ENCODE results near the gene CCDC157.

The CCDC157 gene

GRCh38 chr22:30356449-30357235 is at the start of gene CCDC157, which contains the start of gene SF3A1:
Gene CCDC157 (plus strand): TSS chr22:30357007. CDS start chr22:30366001, 8,994 bp downstream.
Gene SF3A1 (minus strand): TSS chr22:30356894. CDS start chr22:30356792, 102 bp downstream.
- peak; percentile 58 to 82 for DNase-seq (ENCODE audit: low read depth in 2 of 2)

- no peak for DNase-seq (ENCODE audit: low read depth in 2 of 2)
Measured at GRCh38 chr22:30307041-30307574, 49.7 kb upstream of the CCDC157 start.

DNA sequence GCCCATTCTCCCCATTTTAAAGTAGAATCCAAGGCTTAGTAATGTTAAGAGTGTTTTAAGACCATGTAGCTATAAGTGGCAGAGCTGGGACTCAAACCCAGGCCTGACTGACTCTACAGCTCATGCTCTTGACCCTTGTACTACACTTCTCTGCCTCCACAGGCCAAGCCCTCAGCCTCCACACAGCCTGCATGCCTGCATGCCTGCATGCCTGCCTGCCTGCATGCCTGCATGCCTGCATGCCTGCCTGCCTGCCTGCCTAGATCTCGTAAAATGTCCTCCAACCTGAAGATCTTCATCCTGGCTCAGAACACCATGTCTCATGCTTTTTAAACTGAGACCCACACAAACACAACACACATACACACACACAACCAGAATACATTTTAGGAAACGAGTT is 48.7 kb upstream of the CCDC157 start:
- DNase-seq (ENCODE audit: low read depth in 2 of 2) = no peak

DNA sequence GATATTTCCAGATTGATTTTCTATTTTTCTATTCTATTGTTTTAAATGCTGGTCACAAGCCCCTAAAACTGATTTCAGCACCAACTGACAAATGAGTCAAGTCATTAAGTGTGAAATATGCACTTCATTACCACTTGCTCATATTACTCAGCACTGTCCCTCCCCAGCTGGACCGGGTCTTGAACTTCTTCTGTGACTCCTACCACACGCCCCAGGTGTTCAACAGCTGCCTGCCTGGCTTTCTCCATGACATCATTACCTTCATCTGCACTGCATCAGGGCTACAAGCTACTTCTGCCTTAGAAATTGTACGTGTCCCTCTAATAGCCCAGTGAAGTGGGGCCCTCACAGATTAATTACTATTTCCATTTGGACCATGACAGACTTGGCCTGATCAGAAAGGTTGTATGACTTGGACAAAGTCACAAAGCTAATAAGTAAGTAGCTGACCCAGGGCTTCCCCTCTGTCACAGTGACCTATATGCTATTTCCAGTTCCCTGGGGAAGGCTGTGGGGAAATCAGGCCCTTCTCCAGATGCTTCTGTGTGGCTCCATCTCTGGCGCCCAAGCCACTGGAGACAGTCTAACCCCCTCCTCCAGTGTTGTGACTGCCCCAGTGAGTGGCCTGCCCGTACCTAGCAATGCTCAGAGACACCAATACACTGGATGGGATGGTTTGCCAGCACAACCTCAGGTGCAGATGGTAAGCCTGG is 48.1 kb upstream of the CCDC157 start:
- DNase-seq (ENCODE audit: low read depth in 2 of 2) = no peak

DNA sequence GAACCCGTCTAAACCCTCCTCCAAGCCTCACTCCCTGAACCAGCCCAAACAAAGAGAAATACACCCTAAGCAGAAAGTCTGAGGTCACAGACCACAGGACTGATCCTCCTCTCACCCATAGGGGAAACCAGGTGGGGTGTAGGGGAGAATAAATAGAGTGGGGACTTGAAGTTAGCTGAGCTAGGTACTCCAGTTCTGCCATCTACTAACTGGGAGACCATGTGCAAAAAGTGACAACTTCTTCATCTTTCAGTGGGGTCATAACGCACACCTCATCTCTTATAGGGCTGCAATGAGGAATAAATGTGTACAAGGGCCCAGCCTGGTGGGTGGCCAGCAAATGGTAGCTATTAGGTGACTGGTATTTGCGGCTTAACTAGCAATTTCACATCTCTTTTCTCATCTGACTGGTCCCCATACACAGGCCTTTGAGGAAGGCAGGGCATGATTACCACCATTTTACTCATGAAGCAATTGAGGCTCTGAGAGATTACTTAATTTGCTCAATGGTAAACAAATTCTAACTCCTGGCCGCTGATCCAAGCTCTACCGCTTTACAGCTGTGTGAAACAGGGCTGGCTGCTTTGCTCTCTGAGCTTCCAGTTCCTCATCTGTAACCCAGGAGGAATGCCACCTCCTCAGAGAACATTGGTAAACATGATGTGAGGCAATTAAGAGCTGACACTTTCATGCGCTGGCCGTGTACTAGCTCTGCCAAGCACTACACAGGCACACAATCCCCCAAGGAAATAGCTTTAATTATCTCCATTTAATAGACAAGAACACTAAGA is 46.7 kb upstream of the CCDC157 start:
- no peak for DNase-seq (ENCODE audit: low read depth in 2 of 2)

DNA sequence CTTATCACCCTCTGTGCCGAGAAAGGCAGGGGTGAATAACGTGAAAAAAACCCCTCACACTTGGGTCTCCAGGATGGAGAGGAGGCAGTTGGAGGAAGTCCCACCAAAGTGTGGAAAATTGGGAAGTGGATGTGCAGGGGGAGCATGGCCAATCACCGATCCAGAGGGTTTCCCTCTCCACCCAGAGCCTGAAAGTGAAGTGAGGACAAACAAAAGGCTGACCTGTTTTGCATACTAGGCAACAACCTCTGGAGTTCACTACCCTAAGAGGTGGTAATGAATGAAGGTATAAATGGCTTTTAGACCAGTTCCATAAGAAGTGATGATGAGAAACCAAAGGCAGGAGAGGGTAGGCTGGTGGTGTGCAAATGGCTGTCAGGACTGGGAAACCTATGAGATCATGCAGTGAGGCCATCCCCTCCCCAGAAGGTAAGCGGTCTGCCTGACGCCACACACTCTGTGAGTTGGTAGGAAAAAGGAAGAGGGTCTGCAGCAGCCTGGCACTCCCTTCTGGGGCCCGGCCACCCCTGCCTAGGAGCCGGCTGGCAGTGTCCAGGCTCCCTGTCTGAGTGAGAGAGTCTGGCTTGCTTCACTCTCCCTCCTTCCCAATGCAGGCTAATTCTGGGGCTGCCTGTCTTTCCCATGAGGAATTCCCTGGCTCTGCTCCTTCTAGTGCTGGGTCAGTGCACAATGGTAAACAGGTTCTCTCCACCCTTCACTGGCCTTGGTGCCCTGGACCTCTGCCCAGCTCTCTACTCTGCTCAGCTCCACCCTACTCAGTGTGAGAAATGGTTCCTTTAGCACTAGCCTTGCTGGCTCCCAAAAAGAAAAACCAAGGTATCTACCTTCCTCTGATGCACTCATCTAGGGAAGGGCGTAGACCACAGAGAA is 45.7 kb upstream of the CCDC157 start:
- DNase-seq (ENCODE audit: low read depth in 2 of 2) = no peak

- DNase-seq (ENCODE audit: low read depth in 2 of 2) = no peak
Measured at GRCh38 chr22:30312053-30312452, 44.8 kb upstream of the CCDC157 start.

GRCh38 chr22:30313527-30314363 is 43.1 kb upstream of the CCDC157 start:
- no peak for DNase-seq (ENCODE audit: low read depth in 2 of 2)

DNA sequence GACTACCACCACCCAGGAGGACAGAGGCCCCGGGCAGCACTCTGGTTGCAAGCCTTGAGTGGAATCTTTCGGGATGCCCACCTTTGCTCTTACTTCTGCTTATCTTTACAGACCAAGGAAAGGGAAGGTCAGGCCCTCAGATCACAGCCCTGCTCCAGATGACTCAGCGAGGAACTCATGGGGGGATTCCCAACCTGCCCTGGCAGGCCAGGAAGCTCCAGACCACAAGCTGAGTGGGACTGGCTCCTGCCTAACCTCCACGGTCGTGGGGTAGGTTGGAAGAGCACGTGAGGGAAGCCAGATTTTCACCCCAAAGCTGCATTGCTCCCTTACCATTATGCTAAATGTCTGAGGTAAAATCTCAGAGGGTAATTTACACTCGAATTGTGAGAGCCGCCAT is 41.9 kb upstream of the CCDC157 start:
- DNase-seq (ENCODE audit: low read depth in 2 of 2) = peak; percentile 29 to 42

- DNase-seq (ENCODE audit: low read depth in 2 of 2) = no peak
Measured at GRCh38 chr22:30315962-30316576, 40.7 kb upstream of the CCDC157 start.

GRCh38 chr22:30317778-30318177 is 39.0 kb upstream of the CCDC157 start:
- DNase-seq (ENCODE audit: low read depth in 2 of 2) = no peak

DNA sequence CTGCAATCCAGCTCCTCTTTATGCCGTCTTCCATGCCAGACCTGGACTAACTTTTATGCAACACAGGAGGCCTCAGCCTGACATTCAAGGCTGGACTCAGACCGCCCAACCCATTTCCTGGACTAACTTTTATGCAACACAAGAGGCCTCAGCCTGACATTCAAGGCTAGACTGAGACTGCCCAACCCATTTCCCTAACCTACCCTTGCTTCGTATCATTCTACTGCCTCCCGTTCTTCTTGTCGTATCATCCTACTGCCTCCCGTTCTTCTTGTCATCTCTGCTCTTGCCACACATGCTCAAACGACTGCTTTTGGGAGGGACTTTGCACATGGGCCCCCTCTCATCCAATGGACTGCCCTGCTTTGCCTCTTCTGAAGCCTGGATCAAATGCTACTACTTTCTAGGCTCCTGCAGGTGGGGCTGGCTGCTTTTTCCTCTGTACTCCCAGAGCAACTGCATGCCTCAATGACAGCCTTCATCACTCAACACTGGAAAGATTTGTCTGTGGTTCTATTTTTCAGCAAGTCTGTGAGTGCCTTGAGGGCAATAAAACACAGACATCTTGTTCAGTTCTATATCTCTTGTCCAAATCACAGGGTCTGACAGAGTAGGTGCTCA is 37.9 kb upstream of the CCDC157 start:
- no peak for DNase-seq (ENCODE audit: low read depth in 2 of 2)

- no peak for DNase-seq (ENCODE audit: low read depth in 2 of 2)
Measured at GRCh38 chr22:30320021-30320556, 36.7 kb upstream of the CCDC157 start.

DNA sequence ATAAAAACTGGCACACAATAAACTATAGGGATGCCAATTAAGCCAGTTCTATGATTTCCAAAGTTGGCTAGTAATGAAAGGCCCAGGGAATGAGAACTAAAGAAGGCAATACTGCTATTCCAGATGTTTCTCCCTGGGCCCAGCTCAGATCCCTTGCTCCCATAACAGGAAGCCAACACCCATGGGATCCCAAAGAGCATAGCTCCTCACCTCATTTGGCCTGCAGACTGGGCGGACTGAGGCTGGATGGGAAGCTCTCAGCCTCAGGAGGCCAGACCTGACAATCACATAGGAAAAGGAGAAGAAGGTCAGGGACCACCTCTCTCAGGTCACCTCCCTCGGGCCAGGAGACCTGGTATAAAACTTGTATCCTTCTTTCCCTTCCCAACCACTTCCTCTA is 35.3 kb upstream of the CCDC157 start:
- DNase-seq (ENCODE audit: low read depth in 2 of 2) = no peak

GRCh38 chr22:30323246-30323645 is 33.6 kb upstream of the CCDC157 start:
- no peak for DNase-seq (ENCODE audit: low read depth in 2 of 2)

GRCh38 chr22:30324014-30324730 is 32.6 kb upstream of the CCDC157 start:
- DNase-seq (ENCODE audit: low read depth in 2 of 2) = no peak

DNA sequence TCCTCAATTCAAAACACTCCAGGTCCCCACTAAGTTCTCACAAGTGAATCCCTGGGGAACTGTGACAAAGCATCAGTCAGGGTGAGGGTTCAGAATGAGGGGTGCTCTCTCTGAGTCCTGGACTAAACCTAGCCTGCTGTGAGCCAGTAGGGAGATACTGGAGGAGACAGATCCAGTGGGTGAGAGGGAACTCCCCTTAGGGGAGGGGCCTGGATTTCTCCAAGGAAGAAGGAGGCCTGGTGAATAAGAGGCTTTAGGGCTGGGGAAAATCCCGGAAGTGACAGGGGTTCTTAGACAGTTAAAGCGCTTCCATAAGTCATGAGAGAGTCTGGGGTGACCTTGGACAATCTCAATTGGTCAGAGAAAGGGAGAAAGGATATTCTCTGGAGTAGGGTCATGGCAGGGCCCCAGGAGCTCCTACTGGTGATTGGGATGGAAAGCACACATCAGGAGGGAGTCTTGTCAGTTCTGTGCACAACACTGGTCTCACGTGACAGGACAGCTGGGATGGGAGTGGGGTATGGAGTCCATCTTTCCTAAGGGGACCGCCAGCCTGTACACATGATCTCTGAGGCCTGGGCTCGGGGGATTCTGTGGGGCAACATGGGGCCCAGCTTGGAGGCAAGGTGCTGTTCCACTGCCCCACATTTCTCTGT is 31.6 kb upstream of the CCDC157 start:
- no peak for DNase-seq (ENCODE audit: low read depth in 2 of 2)
